DND-41 (cell line): ENCODE results near the gene KIF26A.

Experiments used
- ATAC-seq: fragments of 200-7000 bp; cut with Tn5 transposase; 3 replicates; pipeline ENCODE4 v1.9.1; 2021; ENCODE audit warnings: low read depth; ENCODE audit not compliant: insufficient read depth
- DNase-seq: peaks from one replicate; pipeline ENCODE4 v3.0.0-alpha.2; 2020
- H2AFZ ChIP-seq: 2 replicates; pipeline ENCODE4 v1.6.0; 2012; ENCODE audit warnings: low read depth, low read length
- H3K27ac ChIP-seq: 2 replicates; pipeline ENCODE4 v1.5.1; 2012; ENCODE audit warnings: low read length, inconsistent platforms
- H3K27me3 ChIP-seq: fragments of 200-600 bp; sonication (generic); 2 replicates; pipeline ENCODE4 v1.6.0; 2012; ENCODE audit warnings: low read length, mild to moderate bottlenecking, inconsistent platforms; ENCODE audit not compliant: insufficient read depth, poor library complexity
- H3K36me3 ChIP-seq: 2 replicates; pipeline ENCODE4 v1.5.1; 2012; ENCODE audit warnings: low read length, inconsistent platforms; ENCODE audit not compliant: insufficient read depth
- H3K4me1 ChIP-seq: 2 replicates; pipeline ENCODE4 v1.5.1; 2012; ENCODE audit warnings: mild to moderate bottlenecking, low read length; ENCODE audit not compliant: insufficient read depth
- H3K4me2 ChIP-seq: 2 replicates; pipeline ENCODE4 v1.6.0; 2012; ENCODE audit warnings: mild to moderate bottlenecking, moderate library complexity, low read length, inconsistent platforms; ENCODE audit not compliant: insufficient read depth
- H3K4me3 ChIP-seq, 2 experiments: fragments of 200-600 bp in 1 of 2; shearing (Covaris generic) in 1 of 2; 2 replicates each; pipeline ENCODE4 v1.5.1; 2012 to 2016; ENCODE audit warnings: inconsistent platforms in 2 of 2, low read length in 2 of 2, mild to moderate bottlenecking in 2 of 2, low read depth in 1 of 2, moderate library complexity in 1 of 2
- H3K79me2 ChIP-seq: 2 replicates; pipeline ENCODE4 v1.6.0; 2012; ENCODE audit warnings: low read length, inconsistent platforms; ENCODE audit not compliant: insufficient read depth
- H3K9ac ChIP-seq: 2 replicates; pipeline ENCODE4 v1.6.0; 2012; ENCODE audit warnings: low read depth, mild to moderate bottlenecking, inconsistent platforms, low read length, moderate library complexity
- H3K9me3 ChIP-seq: 2 replicates; pipeline ENCODE4 v1.5.1; 2012; ENCODE audit warnings: low read length, moderate library complexity, mild to moderate bottlenecking, inconsistent platforms; ENCODE audit not compliant: insufficient read depth, severe bottlenecking
- H4K20me1 ChIP-seq: 2 replicates; pipeline ENCODE4 v1.6.0; 2012; ENCODE audit warnings: low read length; ENCODE audit not compliant: insufficient read depth
- CTCF ChIP-seq: IDR thresholded peaks from 2 replicates; pipeline ENCODE4 v1.5.1; 2012; ENCODE audit warnings: borderline replicate concordance, low read length, moderate library complexity, mild to moderate bottlenecking; ENCODE audit not compliant: poor library complexity, severe bottlenecking; ENCODE audit errors: extremely low read depth
- EZH2 ChIP-seq: IDR thresholded peaks from 3 replicates; pipeline ENCODE4 v1.6.1; 2012; ENCODE audit warnings: borderline replicate concordance, low read depth, mild to moderate bottlenecking, moderate library complexity, low read length, inconsistent platforms; ENCODE audit not compliant: severe bottlenecking

KIF26A gene

GRCh38 chr14:104096318-104096717, 42.1 kb upstream of the KIF26A start:
- H3K9ac ChIP-seq, result no peak overlapping the region
- H3K9me3 ChIP-seq, result no peaks in the 10 kb centered on the region
- ATAC-seq (no peak), DNase-seq (no peak)
- TF ChIP-seq EZH2, result no peak
- no peaks in the 10 kb centered on the region for H3K4me1 ChIP-seq
- no peaks in the 10 kb centered on the region for H3K27me3 ChIP-seq
- no peaks in the 10 kb centered on the region for H3K36me3 ChIP-seq
- no peak overlapping the region for H2AFZ ChIP-seq
- H3K27ac ChIP-seq, result no peak overlapping the region
- H4K20me1 ChIP-seq, result no peaks in the 10 kb centered on the region; the same call in 1 of the 2 replicates
- no peak overlapping the region for H3K4me3 ChIP-seq
- H3K79me2 ChIP-seq, result no peaks in the 10 kb centered on the region
- no peak overlapping the region for H3K4me2 ChIP-seq

GRCh38 chr14:104096751-104097700, 41.4 kb upstream of the KIF26A start:
- Histone ChIP-seq H3K4me3 (no peak overlapping the region), H3K9ac (no peak overlapping the region), H4K20me1 (peaks cover 2% of the 10 kb centered on the region; the same call in 1 of the 2 replicates), H3K36me3 (no peaks in the 10 kb centered on the region), H3K9me3 (no peaks in the 10 kb centered on the region), H3K4me2 (no peak overlapping the region), H3K27me3 (no peaks in the 10 kb centered on the region), H3K79me2 (no peaks in the 10 kb centered on the region), H3K4me1 (no peaks in the 10 kb centered on the region), H2AFZ (no peak overlapping the region), H3K27ac (no peak overlapping the region)
- TF ChIP-seq CTCF (peak; percentile 40), EZH2 (no peak)
- ATAC-seq, result peak; percentile 37; the same call in 1 of the 3 replicates
- peak; percentile 10 for DNase-seq

GRCh38 chr14:104098272-104099095, 39.9 kb upstream of the KIF26A start:
- H2AFZ ChIP-seq, result no peak overlapping the region
- H3K27ac ChIP-seq, result no peak overlapping the region
- ATAC-seq (no peak), DNase-seq (no peak)
- H3K36me3 ChIP-seq, result no peaks in the 10 kb centered on the region
- no peak overlapping the region for H3K9ac ChIP-seq
- H3K4me2 ChIP-seq, result no peak overlapping the region
- no peaks in the 10 kb centered on the region for H3K4me1 ChIP-seq
- H3K9me3 ChIP-seq, result no peaks in the 10 kb centered on the region
- H3K4me3 ChIP-seq, result no peak overlapping the region
- TF ChIP-seq CTCF, result no peak
- no peak for TF ChIP-seq EZH2
- peaks cover 2% of the 10 kb centered on the region; the same call in 1 of the 2 replicates for H4K20me1 ChIP-seq
- H3K79me2 ChIP-seq, result no peaks in the 10 kb centered on the region
- H3K27me3 ChIP-seq, result no peaks in the 10 kb centered on the region
